Hippocampal formation (tissue), 2 donors: ENCODE data around the gene GLCCI1.

ENCODE experiments used
- DNase-seq, 2 donors: peaks; one replicate each; lab custom pipeline; 2025; lab: John Stamatoyannopoulos, UW

The GLCCI1 gene

DNA sequence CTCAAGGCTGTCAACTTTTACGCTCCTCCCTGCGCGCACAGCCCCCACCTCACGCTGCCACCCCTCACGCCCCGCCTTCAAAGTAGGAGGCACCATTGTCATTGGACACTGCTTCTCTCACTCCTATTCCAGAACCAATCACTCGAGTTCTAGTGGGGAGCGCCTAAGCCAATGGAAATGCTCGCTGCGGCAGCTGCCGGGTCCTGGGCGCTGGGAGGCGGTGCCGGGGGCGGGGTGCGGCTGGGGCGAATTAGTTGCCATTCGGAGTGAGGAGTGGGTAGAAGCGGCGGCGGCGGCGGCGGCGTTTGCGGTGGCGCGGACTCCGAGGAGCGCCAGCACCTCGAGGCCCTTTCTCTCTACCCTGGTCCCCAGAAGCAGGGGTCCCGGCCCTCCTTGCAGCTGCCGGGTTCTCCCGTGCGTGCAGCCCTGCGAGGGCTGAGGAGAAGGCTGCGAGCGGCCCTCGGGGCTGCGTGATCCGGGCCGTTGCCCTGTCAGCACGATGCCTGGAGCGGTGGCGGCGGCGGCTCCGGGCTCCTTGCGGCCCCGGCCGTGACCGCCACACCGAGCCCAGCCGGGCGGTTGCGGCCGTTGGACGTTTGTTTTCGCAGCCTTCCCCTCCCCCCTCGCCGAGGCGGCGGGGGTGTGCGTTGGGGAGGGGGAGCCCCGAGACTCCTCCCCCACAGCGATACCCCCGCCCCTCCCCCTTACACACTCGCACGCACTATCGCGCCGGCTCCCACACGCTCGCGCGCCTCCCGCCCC lies at the start of gene GLCCI1:
GLCCI1 (plus strand) TSS at position 253 of the 762 bp plus-strand sequence. CDS start 555 bp downstream, outside the sequence.
- peak; percentile 98 to 99 for DNase-seq

DNA sequence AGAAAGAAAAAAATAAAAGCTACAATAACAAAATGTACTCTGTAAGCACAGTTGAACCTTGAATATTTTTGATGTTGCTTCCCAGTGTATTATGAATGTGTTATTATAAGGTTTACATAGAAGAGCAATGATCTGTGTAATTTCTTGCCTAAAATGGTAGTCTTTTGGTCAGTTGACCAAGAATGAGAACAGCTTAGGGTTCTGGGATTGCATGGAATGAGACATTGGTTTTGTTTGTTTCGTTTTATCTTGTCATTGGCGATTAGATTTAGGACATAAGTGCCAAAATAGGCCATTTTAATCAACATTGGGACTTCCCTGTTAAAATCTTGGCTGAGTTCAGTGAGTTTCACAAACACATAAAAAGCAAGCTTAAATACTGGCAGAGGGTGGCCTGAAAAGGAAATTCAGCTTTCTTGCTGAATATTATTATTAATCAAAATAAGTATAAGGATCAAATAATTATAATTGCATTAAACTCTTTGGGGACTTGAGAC lies 49.1 kb upstream of the GLCCI1 start:
- DNase-seq: no peak

DNA sequence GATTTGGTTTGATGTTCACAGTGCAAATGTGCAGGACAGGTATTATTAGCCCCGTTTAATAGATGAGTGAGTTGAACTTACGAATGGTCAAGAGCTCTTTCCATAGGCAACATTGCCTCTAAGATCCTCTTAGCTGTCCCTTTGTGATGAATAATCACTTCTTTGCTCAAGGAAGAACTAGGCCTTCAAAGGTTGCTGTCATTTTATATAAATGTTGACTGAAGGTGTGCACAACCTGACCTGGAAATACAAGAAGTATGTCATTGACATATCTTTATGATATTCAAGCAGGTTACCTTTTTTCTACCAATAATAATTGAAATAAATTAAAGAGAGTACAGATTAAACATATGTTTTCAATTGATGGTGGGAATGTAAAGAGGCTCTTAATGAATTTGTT lies 48.5 kb upstream of the GLCCI1 start:
- no peak for DNase-seq

DNA sequence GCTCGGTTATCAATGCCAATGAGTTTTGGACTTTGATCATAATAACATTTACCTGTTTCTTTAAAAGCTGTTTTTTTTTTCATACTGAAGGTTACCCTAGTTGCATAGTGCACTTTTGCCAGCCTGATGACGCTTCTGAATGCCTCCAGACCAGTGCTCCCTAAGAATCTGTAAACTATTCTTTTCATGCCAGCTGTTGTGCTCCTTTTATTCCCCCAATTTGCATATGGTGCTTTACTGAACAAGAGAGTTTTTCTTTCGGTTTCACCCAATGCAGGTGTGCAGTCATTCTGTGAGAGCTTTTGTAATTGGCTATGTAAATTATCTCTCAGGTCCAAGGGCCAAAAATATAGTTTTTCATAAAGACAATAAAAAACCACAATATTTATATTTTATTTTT lies 48.1 kb upstream of the GLCCI1 start:
- DNase-seq: no peak

DNA sequence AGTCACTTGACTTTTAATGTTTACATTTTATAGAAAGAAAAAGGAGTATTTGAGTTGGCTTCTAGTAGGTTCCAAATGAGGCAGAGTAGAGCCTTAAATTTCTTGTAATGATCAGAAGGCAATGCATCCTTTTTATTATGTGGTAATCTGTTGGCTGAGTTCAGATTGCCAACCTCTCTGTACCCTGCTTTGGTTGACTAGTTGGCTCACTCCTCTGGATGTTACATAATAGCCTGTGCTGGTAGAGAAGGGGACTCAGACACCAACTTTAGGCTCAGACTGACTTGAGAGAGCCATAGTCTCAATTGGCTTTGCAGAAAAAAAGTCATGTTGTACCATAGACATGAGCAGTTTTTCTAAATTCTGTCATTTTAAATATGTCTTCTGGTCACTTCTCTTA lies 46.8 kb upstream of the GLCCI1 start:
- no peak for DNase-seq

DNA sequence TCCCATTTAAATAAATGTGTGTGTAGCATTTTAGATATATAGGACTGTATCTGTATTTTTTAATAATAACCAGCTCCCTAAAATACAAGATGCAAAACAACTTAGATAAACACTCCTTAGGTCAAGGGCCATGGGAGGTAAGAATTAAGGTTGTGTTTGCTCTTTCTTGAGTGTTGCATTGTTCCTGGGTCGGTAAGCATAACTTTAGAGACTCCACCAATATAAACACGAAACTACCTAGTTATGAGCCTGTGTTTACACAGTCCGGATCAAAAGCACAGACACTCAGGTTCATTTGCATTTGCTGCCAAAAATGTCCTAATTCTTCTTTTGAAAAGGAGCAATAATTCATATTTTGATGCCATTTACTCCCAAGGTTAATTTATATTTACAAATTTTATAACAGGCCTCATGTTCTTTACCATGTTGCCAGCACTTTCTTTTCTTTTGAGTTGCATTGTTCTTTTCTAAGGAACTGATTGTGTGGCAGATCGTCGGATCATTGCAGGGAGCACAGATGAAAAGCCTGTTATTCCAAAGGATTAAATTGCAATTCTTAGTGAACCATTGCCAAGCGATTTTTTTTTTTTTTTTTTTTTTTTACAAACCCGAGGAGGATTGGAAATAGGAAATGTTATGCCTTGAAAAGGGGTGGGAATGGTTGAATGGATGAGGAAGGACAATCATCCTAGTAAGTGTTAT lies 45.8 kb upstream of the GLCCI1 start:
- no peak for DNase-seq

DNA sequence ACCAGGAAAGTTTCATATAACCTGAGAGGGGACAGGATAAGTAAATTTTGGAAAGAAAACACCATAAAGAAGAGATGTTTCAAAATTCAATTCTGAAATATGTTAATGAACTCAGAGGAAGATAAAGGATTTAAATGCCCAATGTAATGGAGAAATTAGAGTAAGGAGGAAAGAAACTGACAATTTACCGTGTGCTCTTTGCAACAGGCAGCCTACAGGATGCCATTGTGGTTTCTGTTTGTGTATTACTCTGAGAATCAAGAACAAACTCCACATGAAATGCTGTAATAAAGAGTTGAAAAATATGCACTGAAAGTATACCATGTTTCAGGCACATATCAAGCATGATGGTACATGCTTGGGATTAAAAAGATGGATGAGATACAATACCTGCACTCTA lies 44.8 kb upstream of the GLCCI1 start:
- no peak for DNase-seq

DNA sequence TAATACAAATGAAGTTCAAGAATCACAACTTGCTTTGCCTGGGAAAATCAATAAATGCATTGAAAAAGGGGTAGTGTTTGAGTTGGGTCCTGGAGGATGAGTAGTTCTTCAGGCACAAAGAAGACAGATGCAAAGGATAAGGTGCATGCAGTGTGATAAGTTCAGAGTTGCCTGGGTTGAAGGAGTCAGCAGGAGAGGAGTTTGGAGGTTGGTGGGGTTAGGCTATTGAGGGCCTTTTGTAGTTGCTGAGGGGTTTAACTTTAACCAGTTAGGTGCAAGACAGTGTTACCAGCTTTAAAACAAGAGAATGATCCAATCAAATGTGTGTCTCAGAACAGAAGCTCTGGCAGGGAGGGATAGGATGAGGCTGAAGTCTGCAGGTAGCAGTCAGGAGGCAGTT lies 44.3 kb upstream of the GLCCI1 start:
- no peak for DNase-seq

DNA sequence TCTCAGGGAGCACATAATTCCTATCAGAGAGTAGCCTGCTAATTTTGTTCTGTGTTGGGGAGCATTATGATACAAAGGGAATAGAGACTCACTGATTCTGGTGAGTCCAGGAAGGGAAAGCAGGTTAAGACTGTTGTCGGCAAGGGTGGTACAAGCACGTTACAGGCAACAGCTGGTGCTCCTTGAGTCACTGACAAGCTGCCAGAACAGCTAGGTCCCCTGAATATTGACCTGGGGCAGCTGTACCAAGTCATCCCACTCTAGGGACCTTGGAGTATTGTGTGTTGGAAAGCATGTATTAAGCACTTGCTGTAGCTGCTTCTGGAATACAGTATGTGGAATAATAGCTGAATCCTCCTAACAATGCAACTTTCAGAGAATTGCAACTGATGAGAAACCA lies 37.0 kb upstream of the GLCCI1 start:
- no peak for DNase-seq

DNA sequence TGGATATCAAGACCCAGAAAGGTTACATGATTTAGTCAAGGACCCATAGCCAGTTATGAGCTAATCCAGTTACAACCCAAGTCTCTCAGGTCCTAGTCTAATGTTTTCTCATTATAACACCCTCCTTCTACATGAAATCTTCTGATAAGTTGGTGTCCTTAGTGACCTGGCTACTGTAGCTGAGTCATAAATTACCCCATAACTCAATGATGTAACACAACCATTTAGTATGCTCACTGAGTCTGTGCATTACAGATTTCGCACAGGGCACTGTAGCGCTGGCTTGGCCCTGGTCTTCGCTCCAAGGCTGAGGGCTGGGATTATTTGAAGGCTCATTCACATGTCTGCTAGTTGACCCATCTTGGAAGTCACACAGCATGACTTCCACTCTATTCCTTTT lies 36.0 kb upstream of the GLCCI1 start:
- DNase-seq: no peak

DNA sequence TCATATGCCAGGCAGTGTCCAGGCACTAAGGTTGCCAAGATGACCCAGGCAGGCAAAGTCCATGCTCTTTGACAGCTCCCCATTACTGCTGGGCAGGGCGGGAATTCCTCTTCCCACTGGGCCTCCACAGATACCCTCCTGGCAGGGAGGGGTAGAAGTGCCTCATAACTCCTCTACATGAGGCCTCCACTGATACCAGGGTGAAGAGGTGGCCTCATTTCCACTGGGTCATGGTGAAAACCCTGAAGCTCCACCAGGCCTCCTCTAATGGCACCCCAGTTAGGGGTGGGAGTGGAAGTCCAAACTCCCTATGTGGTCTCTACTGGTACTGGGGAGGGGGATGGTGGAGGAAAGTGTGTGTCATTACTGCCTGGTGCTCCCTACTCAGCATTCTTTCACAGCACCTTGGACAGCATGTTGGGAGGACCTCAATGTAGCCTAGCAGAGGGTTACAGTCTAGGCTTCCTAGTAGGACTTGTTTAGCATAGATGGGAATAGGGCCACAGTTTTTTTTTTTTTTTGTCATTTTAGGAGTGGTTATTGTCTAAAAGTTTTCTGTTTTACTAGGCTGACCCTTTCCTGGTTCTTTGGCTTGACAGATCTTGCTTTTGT lies 34.6 kb upstream of the GLCCI1 start:
- no peak for DNase-seq

DNA sequence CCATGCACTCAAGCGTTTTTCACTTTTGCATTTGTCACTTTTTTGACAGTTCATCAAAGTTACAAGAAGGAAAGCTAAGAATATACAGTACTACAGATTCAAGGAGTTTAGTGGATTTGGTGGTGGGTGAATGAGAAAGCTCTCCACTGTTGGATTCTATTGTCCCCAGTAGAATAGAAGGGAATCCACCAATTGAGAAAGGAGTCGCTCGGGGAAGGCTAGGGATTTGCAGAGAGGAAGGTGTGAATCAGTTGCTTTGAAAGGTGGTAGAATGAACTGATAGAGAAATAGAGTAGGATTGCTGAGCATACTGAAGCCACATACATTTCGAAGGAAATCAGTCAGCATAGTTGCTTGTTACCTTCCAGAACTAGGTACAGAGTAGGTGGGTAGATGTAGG lies 33.7 kb upstream of the GLCCI1 start:
- no peak for DNase-seq

DNA sequence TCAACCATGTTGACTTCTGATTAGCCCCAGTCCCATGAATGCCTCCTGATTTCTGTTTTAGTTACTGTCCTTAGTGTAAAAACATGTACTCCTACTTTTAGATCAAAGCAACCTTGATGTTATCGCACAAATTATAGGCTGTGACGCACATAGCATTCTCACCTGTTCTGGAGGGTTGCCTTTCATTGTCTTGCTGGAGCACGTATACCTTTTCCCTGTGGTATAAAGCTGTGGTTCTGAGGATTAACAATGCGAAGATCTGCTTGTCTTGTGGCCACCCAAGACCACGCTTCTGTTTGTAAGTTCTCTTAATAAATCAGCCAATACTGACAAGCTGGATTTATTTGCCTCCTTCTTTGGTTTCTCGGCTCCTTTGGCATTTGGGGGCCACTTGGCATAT lies 30.1 kb upstream of the GLCCI1 start:
- DNase-seq: no peak

DNA sequence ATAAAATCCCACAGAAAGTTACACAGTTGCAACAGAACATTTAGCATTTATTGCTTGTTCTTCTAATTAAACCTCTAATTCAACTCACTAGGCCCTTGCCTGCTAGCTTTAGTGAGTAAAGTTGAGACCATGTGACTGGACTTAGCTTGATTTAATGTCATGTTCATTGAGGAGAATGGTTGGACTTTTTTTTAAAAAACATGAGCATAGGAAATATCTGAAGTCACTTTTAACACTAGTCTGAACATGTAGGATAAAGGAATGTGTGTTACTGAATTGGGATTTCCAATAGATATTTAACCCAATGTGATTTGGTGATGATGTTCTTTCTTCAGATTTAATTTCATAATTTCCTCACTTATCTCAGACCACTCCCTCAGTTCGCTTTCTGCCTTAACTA lies 24.6 kb upstream of the GLCCI1 start:
- no peak for DNase-seq

DNA sequence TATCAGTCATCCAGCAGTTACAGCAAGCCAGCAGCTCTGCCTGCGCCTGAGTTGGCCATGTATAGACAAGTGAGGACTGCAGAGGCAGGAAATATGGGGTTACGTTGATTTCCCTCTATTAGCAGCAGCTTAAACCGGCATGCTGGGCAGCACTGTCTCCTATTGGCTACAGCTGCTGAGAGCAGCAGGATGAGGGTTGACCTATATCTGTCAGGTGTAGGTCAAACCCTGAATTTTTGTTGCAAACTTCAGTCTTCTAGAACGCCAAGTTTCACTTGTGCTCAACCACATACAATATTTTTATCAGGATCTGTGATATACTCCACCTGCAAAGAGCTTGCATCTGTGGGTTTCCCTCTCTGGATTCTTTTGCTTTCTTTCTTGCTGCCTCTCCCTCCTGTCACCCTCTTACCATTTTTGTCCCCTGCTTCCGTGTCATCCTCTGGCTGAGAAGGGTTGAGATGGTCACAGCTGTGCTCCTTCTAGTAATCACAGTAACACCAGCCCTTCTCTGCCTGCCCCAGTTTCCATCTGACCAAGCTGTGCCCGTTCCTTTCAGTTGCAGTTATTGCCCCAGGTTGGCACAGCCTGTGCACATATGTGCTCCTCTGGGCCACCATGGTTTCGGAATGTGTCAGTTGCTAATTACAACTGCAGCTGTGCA lies 23.8 kb upstream of the GLCCI1 start:
- DNase-seq: no peak

DNA sequence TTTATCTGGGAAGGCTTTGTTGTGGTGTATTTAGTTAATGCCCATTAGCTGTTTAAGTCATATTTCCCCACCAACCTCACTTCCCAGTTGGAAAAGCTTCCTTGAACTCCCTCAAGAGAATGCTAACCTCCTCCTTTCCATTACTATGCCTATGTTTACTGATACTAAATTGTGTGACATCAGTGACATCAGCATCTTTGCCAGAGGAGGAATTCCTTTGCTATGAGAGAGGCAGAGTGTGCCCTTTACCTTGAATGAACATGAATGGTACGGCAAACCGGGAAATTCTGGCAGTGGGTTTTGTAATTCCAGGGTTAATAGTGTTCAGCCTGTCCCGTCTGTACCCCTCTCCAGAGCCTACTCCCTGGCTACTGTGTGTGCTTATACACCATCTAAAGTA lies 22.1 kb upstream of the GLCCI1 start:
- no peak for DNase-seq

DNA sequence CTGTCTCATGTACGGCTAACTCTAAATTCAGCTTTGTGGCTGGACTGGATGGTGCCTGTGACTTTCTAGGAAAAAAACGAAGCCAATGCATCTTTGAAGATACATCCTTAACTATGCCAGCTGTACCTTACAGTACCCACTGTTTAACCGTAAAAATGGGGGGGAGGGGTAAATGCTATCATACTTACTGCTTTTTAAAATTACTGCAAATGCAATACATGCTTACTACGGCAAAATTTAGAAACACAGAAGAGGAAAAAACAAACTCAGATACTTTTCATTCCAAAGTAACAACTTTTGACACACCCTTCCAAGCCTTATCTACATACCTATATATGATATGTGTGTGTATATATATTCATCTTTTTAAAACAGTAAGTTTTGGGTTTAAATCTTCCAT lies 20.4 kb upstream of the GLCCI1 start:
- DNase-seq: no peak

DNA sequence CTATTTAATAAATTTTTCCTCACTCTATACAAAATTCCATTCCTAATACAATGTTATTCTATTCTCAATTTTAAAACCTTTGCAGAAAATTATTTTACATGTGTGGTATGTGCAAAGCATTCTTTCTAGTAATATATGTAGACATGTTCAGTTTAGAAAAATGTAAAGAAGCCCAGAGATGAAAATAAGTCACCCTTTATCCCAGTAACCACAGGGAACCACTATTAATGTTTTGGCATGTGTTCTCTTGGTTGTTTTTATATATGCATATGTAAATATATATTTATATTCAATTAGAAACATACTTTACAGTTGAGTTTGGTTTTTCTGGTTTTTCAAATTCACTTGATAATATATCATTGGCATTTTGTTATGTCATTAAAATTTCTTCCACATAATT lies 14.8 kb upstream of the GLCCI1 start:
- DNase-seq: no peak

DNA sequence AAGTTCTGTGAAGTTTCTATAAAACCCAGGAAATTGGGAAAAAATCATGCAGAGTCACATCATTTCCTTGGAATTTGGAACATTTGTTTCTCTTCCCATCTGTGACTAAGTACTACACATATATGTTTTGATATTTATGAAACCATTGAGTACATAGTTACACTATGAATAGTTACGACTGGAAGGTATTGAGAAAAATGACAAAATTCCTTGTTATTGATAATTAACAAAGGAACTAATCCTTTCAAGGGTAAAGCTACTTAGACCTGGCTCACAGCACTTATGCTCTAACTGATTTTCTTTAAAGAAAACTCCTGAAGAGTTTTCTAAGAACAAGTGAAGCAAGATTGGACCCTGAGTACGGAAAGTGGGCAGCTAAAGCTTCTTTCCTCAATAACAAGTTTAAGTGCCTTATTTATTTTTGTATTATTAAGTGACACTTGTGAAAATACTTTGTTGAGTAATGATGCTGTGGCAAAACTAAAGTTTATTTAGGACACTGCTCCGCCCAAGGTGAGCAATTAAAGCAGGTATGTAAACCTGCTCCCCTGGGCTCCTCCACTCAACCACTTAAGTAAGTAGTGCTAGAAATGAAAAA lies 12.0 kb upstream of the GLCCI1 start:
- DNase-seq: no peak

DNA sequence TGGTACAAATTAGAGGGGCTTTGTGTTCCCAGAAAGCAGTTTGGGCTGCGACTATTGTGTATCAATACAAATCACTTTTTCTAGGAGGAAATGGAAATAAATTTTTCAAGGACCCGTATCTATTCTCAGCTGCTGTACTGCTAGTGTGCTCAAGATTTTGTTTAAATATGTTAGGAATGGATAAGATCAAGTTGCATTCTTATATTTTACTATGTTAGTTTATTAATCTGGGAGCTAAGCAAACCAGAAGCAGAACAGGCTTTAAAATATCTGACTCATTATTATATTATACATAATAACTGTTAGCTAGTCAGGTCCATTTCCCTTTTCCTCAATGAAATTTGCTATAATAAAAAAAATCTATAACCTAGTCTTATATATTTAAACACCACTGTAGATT lies 11.1 kb upstream of the GLCCI1 start:
- no peak for DNase-seq

DNA sequence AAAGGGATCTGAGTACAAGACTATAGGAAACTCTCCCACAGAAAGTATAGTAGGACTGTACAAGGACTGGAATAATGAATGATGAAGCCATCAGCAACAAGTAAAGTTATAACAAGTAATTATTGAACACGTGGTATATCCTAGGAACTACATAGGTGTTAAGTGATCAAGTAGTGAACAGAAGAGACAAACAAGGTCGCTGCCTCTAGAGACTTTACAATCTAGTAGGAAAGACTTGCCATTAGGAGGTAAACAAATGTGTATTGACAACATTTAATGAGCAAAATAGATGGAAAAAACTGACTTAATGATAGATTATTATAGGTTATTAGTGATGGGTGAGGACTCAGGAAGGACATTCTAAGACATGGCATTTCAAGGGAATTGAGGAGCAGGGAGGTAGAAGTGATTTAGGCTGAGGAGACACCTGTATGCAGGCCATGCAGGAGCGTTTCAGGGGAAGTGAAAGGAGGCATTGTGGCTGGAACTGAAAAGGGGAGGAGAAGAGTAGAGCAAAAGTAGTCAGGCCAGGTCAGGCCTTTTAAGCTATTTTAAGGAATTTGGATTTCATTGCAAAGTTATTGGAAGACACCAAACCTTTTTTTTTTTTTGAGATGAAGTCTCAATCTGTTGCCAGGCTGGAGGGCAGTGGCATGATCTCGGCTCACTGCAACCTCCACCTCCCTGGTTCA lies 8.5 kb upstream of the GLCCI1 start:
- DNase-seq: no peak

DNA sequence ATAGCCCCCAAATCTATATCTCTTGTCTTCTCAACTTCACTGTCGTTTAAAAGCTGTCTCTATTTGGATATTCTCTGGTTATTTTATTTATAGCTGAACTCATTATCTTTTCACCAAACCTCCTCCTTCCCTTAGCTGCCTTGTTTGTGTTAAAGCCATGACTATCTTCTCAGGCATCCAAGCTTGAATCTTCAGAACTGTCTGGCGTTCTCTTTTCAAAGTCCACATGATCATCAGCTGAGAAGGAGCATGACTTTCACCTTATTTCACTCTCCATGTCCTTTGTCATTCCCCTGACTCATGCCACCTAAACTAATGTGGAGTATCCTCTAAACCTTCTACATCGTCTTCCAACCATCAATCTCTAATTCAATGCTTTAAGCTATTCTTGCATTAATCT lies 5.7 kb upstream of the GLCCI1 start:
- DNase-seq: no peak
